Loucy (cell line): ENCODE measurements around the gene EXOC3L4.

Experiments
- H2AFZ ChIP-seq: fragments of 200-600 bp; sonication (generic); 2 replicates; pipeline ENCODE4 v1.6.0; 2016; ENCODE audit warnings: antibody characterized with exemption, mild to moderate bottlenecking, low read length, moderate library complexity
- H3F3A ChIP-seq: fragments of 200-600 bp; 2 replicates; pipeline ENCODE4 v1.6.0; 2016; ENCODE audit warnings: antibody characterized with exemption, low read depth, mild to moderate bottlenecking
- H3K27me3 ChIP-seq: fragments of 200-600 bp; sonication (generic); 2 replicates; pipeline ENCODE4 v1.6.1; 2014; ENCODE audit warnings: low read length, mild to moderate bottlenecking; ENCODE audit not compliant: insufficient read depth, poor library complexity, severe bottlenecking
- H3K36me3 ChIP-seq: fragments of 200-600 bp; sonication (generic); 2 replicates; pipeline ENCODE4 v1.6.1; 2016; ENCODE audit warnings: low read length; ENCODE audit not compliant: insufficient read depth
- H3K4me1 ChIP-seq: fragments of 200-600 bp; sonication (generic); 2 replicates; pipeline ENCODE4 v1.5.1; 2014; ENCODE audit warnings: low read length, mild to moderate bottlenecking; ENCODE audit not compliant: insufficient read depth, poor library complexity, severe bottlenecking
- H3K4me2 ChIP-seq: fragments of 200-600 bp; sonication (generic); 2 replicates; pipeline ENCODE4 v1.6.0; 2014; ENCODE audit warnings: antibody characterized with exemption, low read length, low read depth, mild to moderate bottlenecking; ENCODE audit not compliant: poor library complexity, severe bottlenecking
- H3K4me3 ChIP-seq: fragments of 200-600 bp; sonication (generic); 2 replicates; pipeline ENCODE4 v1.5.1; 2014; ENCODE audit warnings: low read length, mild to moderate bottlenecking, mixed read lengths; ENCODE audit not compliant: poor library complexity, severe bottlenecking
- H3K79me2 ChIP-seq: fragments of 200-600 bp; sonication (generic); 2 replicates; pipeline ENCODE4 v1.6.1; 2014; ENCODE audit warnings: low read length; ENCODE audit not compliant: insufficient read depth
- H3K9ac ChIP-seq: fragments of 200-600 bp; sonication (generic); 2 replicates; pipeline ENCODE4 v1.6.0; 2014; ENCODE audit warnings: mild to moderate bottlenecking, low read depth, low read length, moderate library complexity; ENCODE audit not compliant: poor library complexity, severe bottlenecking
- H3K9me2 ChIP-seq: fragments of 200-600 bp; sonication (generic); replicated peaks from 2 replicates; pipeline ENCODE4 v1.6.1; 2016; ENCODE audit warnings: low read depth, low read length, mixed read lengths
- H3K9me3 ChIP-seq: fragments of 200-600 bp; sonication (generic); 2 replicates; pipeline ENCODE4 v1.6.1; 2014; ENCODE audit warnings: mild to moderate bottlenecking, antibody characterized with exemption, low read length, low read depth; ENCODE audit not compliant: insufficient read depth
- H4K20me1 ChIP-seq: fragments of 200-600 bp; sonication (generic); 2 replicates; pipeline ENCODE4 v1.6.0; 2014; ENCODE audit warnings: antibody characterized with exemption, low read length, mild to moderate bottlenecking; ENCODE audit not compliant: insufficient read depth, poor library complexity, severe bottlenecking
- EZH2phosphoT487 ChIP-seq: fragments of 200-600 bp; IDR thresholded peaks from 2 replicates; pipeline ENCODE4 v1.6.1; 2018; ENCODE audit warnings: antibody characterized with exemption, mild to moderate bottlenecking, moderate library complexity, borderline replicate concordance
- TF ChIP-seq, protein P1 (sequence below): fragments of 200-600 bp; sonication (generic); conservative IDR thresholded peaks from 2 replicates; pipeline ENCODE4 v1.5.1; 2014; ENCODE audit warnings: mild to moderate bottlenecking, antibody characterized with exemption, low read length

The EXOC3L4 gene

DNA sequence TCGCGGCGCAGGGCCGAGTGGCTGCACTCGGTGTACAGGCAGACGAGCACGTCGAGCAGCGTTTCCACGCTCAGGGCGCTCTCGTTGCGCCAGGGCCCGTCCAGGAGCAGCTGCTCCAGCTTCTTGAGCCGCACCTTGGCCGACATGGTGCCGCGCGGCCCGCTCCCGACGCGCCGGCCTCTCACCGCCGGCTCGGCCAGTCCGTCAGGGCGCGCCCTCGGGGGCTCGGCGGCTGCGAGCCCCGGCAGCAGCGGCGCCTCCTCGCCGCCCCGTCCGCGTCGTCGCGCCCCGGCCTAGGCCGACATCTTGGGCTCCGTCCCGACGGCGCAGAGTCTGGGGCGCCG lies 37.5 kb upstream of the EXOC3L4 start:
- H3K9me3 ChIP-seq: no peaks in the 10 kb centered on the region
- no peak overlapping the region for H3K4me3 ChIP-seq
- H3K9me2 ChIP-seq: no peaks in the 10 kb centered on the region
- H2AFZ ChIP-seq: no peak overlapping the region
- no peak overlapping the region for H3K9ac ChIP-seq
- H4K20me1 ChIP-seq: no peaks in the 10 kb centered on the region
- no peaks in the 10 kb centered on the region for H3K27me3 ChIP-seq
- TF ChIP-seq EZH2phosphoT487: no peak
- TF ChIP-seq, protein P1, sequence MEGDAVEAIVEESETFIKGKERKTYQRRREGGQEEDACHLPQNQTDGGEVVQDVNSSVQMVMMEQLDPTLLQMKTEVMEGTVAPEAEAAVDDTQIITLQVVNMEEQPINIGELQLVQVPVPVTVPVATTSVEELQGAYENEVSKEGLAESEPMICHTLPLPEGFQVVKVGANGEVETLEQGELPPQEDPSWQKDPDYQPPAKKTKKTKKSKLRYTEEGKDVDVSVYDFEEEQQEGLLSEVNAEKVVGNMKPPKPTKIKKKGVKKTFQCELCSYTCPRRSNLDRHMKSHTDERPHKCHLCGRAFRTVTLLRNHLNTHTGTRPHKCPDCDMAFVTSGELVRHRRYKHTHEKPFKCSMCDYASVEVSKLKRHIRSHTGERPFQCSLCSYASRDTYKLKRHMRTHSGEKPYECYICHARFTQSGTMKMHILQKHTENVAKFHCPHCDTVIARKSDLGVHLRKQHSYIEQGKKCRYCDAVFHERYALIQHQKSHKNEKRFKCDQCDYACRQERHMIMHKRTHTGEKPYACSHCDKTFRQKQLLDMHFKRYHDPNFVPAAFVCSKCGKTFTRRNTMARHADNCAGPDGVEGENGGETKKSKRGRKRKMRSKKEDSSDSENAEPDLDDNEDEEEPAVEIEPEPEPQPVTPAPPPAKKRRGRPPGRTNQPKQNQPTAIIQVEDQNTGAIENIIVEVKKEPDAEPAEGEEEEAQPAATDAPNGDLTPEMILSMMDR: no peak
- no peaks in the 10 kb centered on the region for H3K79me2 ChIP-seq
- H3F3A ChIP-seq: no peaks in the 10 kb centered on the region
- H3K4me1 ChIP-seq: no peaks in the 10 kb centered on the region
- H3K36me3 ChIP-seq: no peaks in the 10 kb centered on the region
- no peak overlapping the region for H3K4me2 ChIP-seq

DNA sequence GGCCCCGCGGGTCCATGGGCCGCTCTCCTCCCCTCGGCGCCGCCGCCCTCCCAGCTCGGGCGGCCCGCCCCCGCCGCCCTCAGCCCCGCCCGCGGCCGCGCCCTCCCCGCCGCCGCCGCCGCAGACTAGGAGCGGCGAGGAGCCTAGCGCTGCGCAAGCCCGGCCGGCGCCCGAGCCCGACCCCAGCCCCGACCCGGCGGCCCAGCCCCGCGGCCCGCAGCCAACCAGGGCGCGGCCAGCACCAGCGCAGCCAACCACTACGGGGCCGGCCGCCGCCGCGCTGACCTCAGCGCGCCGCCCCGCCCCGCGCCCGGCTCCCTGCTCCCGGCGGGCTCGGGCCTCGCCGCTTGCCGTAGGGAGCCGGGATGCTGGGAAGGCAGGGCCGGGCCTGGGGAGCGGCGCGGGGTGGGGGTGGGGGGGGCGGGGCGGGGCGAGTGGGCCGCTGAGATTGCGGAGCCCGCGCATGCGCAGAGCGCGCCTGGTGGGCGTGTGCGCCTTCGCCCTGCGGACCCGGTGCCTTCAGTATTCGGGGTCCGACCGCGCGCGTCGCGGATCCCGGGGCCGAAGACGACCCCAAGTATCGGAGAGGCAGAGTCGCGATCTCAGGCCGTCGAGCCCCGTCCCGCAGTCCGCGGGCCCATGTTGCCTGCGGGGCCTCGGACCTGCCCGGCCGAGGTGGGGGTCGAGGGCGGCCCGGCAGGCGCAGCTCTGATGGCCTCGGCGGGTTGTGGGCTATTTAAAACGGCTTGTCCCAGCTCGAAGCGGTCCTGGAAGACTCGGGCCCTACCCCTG lies 37.0 kb upstream of the EXOC3L4 start, which contains the start of gene CDC42BPB:
CDC42BPB (minus strand) TSS at position 178 of the 792 bp plus-strand sequence. CDS start 376 bp downstream, outside the sequence.
- H3F3A ChIP-seq: no peaks in the 10 kb centered on the region
- H3K4me3 ChIP-seq: no peak within 1 kb of the TSS
- H3K9ac ChIP-seq: no peak within 1 kb of the TSS
- H3K4me1 ChIP-seq: no peaks in the 10 kb centered on the region
- H3K4me2 ChIP-seq: no peak within 1 kb of the TSS
- H3K79me2 ChIP-seq: no peaks in the 10 kb centered on the region
- no peaks in the 10 kb centered on the region for H3K27me3 ChIP-seq
- H4K20me1 ChIP-seq: no peaks in the 10 kb centered on the region
- H3K36me3 ChIP-seq: no peaks in the 10 kb centered on the region
- TF ChIP-seq, protein P1: no peak
- TF ChIP-seq EZH2phosphoT487: no peak
- H2AFZ ChIP-seq: no peak within 1 kb of the TSS
- no peaks in the 10 kb centered on the region for H3K9me3 ChIP-seq
- H3K9me2 ChIP-seq: no peaks in the 10 kb centered on the region

DNA sequence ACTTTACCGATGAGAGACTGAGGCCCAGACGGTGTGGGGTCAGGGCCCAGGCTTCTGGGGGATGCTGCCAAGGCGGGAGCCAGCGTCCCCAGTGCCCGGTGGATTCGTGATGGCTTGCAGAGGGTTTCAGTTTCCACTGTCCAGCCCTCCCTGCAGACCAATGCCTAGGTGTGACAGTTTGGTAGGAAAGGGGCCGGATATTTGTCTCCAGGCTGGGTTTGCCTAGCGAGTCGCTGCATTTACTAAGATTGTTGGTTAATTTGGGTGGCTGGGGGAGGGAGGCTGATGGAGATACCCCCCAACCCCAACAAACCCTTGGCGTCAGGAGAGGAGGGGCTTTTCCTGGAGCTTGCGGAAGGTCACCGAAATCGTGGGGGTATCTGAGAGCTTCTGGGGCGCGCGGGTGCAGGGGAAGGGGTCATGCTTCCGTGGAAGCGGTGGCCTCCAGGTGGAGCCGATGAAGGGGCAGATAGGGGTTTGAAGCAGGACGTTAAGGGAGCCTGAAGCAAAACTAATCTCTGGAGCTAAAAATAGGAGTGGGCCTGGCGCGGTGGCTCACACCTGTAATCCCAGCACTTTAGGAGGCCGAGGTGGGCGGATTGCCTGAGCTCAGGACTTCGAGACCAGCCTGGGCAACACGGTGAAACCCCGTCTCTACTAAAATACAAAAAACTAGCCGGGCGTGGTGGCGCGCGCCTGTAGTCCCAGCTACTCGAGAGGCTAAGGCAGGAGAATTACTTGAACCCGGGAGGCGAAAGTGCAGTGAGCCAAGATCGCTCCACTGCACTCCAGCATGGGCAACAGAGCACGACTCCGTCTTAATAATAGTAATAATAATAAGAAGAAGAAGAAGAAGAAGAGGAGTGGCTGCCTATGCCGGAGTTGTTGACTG lies 36.1 kb upstream of the EXOC3L4 start:
- Histone ChIP-seq H3K4me3 (no peak overlapping the region), H2AFZ (no peak overlapping the region), H3K4me1 (no peaks in the 10 kb centered on the region), H3K36me3 (no peaks in the 10 kb centered on the region), H3K4me2 (no peak overlapping the region), H3K9ac (no peak overlapping the region), H3F3A (no peaks in the 10 kb centered on the region), H4K20me1 (no peaks in the 10 kb centered on the region), H3K9me3 (no peaks in the 10 kb centered on the region), H3K79me2 (no peaks in the 10 kb centered on the region), H3K27me3 (no peaks in the 10 kb centered on the region), H3K9me2 (no peaks in the 10 kb centered on the region)
- TF ChIP-seq, protein P1: no peak
- no peak for TF ChIP-seq EZH2phosphoT487
